NCI-H2196 treated with DMSO at 0.1 percent for 48 hours (cell line): ENCODE measurements around the gene TMEM185A.
"Not testable (repeated sequence)": the region's sequence is repeated elsewhere in the genome, so short reads cannot be mapped to it uniquely, and the experiment has no call there.

ENCODE experiments used
- DNase-seq: peaks from one replicate; lab custom pipeline; 2025; ENCODE audit not compliant: unreplicated experiment; lab: John Stamatoyannopoulos, UW

The TMEM185A gene

DNA sequence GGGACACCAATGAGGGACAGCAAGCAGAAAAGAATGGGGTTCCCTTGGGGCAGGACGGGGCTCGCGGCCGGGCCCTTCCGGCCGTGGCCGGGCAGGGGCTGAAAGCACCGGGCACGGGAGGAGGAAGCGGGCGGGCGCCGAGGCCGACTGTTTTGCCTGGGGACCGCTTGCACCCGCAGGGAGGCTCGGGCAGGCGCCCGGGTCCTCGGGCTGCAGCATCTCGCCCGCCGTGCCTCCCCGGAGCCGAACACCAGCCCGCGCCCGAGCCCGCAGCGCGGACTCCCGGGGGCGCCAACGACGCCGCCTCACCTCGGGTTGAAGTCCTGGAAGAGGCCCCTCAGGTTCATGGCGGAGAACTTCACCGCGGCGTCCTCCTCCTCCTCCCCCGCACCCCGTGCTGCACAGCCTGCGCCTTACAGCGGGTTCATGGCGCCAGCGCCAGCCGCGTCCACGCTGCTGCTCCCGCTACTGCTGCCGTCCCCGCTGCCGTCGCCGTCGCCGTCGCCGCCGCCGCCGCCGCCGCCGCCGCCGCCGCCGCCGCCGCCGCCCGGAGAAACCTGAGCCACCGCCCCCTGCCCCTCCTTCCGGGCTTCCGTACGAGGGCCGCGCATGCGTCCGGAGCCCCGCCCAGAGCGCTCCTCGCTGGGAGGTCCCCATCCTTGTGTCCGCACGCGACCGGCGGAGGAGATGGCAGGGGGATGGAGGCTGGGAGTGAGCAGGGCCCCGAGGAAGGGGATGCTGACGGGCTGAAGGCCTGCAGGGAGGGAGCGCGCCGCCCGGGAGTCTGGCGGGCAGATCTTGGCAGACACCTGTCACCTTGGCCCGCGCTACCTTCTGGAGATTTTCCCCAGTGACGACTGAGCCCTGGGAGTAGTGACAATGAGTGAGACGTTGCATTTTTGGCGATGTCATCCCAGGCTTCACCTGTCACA, at the start of gene TMEM185A:
Gene TMEM185A (minus strand): TSS at position 559 of the 932 bp plus-strand sequence. CDS start 212 bp downstream, at position 347.
- DNase-seq, result peak; percentile 1

DNA sequence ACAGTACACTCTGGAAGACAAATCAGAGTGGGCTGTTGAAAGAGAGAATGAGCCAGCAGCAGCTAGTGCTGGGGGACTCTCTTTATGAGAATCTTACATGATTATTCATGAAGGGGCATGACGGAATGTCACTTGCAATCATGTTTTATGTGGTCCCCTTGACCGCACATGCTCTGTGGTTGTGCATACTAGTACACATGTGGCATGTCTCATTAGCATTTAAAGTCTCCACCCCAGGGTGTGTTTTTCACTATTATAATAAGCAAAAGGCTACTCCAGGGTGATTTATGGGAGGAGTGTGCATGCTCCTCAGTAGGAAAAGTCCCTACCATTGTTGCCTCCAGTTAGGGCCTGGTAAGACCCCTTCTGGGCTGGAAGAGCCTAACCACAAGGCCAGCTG, 49.6 kb upstream of the TMEM185A start:
- DNase-seq, result no peak

- DNase-seq, result not testable (repeated sequence)
Measured at GRCh38 chrX:149679164-149679678, 47.6 kb upstream of the TMEM185A start.

DNA sequence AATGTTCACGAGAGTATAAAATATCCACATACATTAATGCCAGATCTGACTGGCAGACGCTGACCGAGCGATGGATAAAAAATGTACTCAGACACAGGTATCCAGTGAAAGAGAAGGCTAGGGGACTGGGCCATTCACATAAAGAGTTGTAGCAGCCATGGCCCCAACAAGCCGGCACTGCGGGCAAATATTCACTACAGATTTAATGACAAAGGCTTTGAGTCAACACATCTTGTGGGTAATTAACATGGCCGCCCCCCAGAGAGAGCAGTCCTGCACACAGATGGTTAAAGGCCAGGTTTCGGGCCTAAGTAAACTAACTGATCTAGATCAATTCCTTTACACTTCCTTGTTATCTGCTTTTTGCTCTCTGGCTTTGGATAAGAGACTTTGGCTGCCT, 44.0 kb upstream of the TMEM185A start:
- DNase-seq, result not testable (repeated sequence)

GRCh38 chrX:149675088-149675487, 43.5 kb upstream of the TMEM185A start:
- not testable (repeated sequence) for DNase-seq

DNA sequence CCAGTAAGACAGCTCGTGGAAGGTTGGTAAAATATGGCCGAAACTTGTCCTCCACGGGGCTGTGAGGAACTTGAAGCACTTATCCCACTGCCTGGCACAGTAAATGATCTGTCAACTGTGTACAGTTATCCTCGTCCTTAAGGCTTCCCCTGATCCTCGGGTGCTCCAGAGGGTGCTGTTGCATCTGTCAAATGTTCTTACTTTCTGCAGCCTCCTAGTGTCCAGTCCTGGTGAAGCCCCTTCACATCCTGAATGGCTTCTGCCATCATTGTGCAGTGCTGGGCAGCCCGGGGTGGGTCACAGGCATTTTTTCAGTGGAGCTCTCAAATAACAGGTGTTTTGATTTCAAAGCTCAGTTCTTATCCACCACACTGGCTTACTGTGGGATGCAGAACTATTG, 29.0 kb upstream of the TMEM185A start:
- not testable (repeated sequence) for DNase-seq

DNA sequence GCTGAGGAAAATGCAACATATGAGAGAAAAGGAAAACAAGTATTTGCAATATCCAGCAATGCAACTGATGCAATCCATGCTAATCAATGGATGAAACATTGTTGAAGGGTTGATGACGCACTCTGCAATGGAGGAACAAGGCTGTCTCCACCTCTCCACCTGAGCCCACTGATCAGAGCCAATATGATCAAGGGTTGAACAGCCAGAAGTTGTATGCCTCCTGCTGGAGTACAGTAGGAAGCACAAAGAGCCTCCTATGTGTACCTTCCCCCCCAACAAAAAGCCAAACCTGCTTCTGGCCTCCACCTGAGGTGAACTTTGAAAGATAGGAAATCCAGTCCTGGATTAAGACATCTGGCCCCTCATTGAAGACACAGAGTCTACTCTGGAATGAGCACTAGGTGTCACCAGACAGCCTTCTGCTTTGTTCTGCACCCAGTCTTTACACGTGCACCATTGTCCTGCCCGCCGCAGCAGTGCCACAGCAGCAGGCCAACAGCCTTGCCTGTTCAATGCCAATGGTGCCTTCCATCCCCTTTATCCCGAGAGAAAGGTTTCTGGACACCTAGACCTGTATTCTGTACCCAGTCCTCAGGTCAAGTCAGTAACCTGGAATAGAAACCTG, 24.8 kb upstream of the TMEM185A start:
- not testable (repeated sequence) for DNase-seq

DNA sequence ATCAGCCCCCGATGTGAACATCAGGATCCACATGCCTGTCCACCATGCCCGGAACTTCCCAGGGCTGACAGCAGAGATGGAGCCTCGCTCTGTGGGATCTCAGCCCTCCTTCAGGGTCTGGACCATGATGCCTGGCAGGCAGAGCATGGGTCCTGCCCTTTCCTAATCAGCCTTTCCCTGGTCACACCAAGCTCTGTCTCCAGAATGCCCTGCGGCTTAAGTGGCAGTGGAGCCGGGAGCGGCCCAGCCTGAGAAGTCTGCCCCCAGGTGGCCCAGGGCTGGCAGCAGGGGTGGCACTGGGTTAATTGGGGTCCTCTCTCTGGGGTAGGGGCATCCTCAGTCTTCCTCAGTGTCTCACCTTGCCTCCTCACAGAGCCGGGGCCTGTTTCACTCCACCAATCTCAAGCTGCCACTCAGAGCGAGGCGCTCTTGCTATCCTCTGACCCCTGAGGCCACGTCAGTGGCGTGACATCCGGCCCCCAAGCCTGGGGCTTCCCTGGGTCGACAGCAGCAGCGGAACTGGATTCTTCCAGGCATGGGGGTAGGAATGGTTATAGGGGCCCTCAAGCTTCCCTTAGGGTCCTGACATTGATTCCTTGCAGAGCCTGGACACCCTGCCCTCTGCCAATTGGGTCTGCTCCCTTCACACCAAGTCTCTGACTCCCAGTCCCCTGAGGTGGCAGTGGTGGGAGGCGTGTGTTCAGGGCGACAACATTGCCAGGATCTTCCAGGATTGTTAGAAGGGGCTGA, 20.8 kb upstream of the TMEM185A start:
- DNase-seq, result no peak

- DNase-seq, result no peak
Measured at GRCh38 chrX:149650162-149650561, 18.6 kb upstream of the TMEM185A start.

DNA sequence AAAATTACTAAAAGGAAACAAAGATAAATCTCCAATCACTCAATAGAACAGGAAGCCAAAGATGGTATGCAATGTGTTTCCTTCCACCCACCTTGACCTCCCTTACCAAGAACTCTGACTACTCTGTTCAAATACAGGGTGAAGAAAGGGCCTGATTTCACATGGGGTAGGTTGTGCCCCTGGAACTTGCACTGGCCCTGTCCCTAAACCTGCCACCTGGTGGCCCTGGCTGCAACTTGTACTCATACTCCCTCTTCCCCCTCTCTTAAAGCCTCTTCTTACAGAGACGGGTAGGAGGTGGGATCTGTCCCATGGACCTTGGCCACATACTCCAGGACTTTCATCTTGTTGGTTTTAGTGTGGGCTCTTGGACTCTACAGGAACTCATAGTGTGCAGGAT, 17.3 kb upstream of the TMEM185A start:
- no peak for DNase-seq

DNA sequence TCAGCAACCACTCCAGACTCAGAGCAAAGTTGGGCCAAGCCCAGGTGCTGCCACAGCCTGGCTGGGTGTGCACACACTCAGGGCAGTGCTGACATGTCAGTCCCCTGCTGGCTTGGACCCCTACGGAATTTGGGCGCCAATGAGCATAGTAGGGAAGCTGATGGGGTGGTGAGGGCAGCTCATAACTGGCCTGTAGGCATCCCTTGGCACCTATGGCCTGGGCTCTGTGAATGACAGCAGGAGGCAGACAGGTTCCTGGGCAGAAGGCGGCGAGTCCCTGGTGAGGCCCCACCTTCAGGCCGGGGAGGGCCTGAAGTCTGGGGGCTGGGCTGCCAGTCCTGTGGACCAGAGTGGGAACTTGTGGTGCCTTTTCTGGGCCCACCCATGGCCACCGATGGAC, 15.9 kb upstream of the TMEM185A start:
- DNase-seq, result no peak

- no peak for DNase-seq
Measured at GRCh38 chrX:149643496-149643895, 11.9 kb upstream of the TMEM185A start.

GRCh38 chrX:149641835-149642234, 10.2 kb upstream of the TMEM185A start:
- no peak for DNase-seq

GRCh38 chrX:149641432-149641831, 9.8 kb upstream of the TMEM185A start:
- DNase-seq, result no peak

GRCh38 chrX:149639568-149639967, 8.0 kb upstream of the TMEM185A start:
- no peak for DNase-seq

GRCh38 chrX:149638860-149639259, 7.3 kb upstream of the TMEM185A start:
- DNase-seq, result no peak

DNA sequence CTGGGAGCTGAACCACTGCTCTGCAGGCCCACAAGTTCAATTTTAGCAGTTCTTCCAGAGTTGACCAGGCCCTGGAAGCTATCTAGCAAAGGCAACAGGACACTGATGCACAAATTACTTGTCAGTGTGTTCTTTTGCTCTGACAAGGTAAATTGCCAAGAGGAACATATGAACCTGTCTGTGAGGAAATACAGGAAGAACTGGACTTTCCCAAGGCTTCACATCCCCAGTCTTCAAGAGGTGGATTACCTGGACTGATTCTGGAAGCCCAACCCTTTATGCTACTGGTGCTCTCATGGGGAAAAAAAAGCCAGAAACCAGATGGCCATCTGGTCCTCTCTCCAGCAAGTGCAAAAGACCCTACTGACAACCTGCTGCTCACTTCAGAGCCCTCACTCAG, 1.9 kb upstream of the TMEM185A start:
- DNase-seq, result no peak

DNA sequence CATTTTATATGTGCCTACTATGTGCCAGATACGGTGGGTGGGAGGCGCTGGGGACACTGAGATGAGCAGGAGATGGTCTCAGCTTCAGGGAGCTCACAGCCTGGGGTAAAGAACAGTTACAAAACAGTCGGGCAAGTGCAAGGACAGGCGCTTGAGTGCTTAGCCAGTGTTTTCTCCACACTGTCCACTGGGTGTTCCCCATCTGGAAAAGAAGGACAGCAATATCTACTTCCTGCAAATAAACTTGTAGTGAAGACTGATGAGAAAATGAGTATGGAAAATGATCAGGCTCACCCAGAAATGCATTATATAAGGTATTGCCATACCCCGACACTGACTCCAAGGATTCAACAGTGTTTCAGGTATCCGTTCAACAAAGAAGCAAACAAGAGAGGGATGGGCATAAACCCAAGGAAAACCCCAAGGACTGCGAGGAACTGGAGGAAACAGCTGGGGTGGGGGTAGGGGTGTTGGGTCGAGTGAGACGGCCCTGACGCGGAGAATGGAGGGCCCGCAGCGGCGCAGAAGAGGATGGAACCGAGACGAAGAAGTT, 835 bp downstream of the TMEM185A start:
- no peak for DNase-seq

DNA sequence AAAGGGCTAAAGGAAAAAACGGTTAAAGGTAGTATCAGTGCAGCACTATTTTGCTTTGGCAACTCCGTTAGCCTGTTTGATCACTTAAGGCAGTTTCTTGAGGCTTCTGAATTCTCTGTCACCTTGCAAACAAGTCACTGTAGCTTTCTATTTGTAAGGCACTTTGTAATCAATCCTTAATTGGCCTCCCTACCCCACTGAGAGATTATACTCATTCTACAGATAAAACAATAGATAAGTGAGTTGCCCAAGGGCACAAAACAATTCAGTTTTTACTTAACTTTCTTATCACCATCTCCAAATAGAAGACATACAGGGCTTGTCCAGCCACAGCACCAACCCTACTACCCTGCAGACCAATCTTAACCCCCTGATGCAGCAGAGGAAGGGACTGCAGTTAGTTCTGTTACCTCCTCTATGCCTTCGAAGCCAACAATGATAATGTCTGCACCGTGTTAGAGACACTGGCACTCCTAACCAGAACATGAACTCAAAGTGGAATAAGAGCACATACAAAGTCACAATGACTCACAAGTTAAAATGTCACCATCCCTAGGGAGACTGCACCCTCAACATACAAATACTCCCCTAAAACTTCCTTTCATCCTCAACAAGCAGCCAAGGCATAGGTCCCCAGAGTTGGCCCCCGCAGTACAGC, 1.7 kb downstream of the TMEM185A start:
- DNase-seq, result no peak

DNA sequence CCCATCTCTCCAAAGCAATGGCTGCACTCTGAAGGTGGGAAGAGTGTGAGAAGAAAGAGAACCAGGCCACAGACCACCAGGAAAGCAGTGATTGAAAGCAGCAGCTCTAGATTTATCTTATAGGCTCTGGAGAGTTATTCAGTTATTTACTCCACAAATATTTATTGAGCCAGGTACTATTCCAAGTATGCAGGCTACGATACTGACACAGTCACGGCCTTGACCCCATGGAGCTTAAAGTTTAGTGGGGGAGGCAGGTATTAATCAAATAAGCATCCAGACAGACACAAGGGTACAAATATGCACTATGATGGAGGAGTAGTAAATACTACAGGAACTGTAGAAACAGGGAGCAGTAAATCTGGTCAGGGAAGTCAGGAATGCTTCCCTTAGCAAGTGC, 2.8 kb downstream of the TMEM185A start:
- no peak for DNase-seq

DNA sequence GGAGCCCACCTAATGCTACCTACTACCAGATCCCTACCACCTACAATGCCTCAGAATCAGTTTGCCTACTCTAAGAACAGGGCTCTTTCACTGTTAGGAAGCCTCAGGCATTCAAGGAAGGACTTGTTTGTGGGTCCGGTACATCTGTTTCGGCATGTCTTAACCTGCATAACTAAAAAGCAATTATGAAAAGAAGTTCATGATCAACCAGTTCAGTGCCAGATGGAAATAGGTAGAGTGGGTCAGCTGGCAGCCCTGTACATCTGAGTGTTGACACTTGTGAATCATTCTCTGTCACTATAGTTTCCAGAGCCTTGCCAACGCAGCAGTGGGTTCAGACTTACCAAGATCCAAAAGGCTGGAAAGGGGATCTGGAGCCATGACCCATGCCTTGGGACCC, 3.3 kb downstream of the TMEM185A start:
- DNase-seq, result no peak
